Measurements from ENCODE around the gene LGMN.

Gene LGMN

DNA sequence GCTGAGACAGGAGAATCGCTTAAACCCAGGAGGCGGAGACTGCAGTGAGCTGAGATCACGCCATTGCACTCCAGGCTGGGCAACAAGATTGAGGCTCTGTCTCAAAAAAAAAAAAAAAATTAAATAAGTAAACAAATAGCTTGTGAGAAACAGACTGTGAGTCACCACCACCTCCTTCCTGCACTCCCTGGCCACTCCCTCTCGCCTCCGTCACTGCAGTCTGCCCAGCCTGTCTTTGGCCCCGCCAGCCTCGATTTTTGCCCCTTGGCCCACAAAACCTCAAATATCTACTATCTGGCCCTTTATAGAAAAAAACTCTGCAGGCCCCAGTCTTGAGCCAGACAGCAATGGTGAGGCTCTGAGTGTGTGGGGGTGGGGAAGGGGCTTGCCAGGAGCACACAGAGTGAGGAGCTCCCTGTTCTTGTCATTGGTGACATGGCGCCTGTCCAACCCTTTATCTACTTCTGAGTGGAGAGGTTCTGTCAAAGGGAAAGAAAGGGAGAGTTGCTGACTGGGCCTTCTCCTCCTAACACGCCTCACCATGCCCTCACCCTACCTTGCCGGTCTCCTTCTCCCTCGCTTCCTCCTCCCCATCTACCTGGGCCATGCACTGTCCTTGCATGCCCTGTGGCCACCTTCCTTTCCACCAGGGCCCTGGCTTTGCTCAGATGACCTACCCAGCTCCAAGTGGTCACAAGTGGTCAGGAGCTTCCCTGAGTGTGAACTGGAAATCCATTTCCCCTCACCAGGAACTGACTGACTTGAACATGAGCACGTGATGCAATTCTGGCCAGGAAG lies 22.1 kb downstream of the LGMN start:
- DNase-seq (ENCODE audit: low spot score) = peak; percentile 57

- no peak for DNase-seq (ENCODE audit: low spot score)
These were observed 23.7 kb downstream of the LGMN start for GRCh38 chr14:92724516-92725340.

- DNase-seq (ENCODE audit: low spot score) = no peak
These were observed 28.5 kb downstream of the LGMN start for GRCh38 chr14:92719890-92720323.

GRCh38 chr14:92719421-92719820 lies 29.0 kb downstream of the LGMN start:
- no peak for DNase-seq (ENCODE audit: low spot score)

- no peak for DNase-seq (ENCODE audit: low spot score)
These were observed 29.8 kb downstream of the LGMN start for GRCh38 chr14:92718664-92719063.

- peak; percentile 37 for DNase-seq (ENCODE audit: low spot score)
These were observed 30.8 kb downstream of the LGMN start for GRCh38 chr14:92717571-92718042.

GRCh38 chr14:92716131-92716530 lies 32.3 kb downstream of the LGMN start:
- no peak for DNase-seq (ENCODE audit: low spot score)

DNA sequence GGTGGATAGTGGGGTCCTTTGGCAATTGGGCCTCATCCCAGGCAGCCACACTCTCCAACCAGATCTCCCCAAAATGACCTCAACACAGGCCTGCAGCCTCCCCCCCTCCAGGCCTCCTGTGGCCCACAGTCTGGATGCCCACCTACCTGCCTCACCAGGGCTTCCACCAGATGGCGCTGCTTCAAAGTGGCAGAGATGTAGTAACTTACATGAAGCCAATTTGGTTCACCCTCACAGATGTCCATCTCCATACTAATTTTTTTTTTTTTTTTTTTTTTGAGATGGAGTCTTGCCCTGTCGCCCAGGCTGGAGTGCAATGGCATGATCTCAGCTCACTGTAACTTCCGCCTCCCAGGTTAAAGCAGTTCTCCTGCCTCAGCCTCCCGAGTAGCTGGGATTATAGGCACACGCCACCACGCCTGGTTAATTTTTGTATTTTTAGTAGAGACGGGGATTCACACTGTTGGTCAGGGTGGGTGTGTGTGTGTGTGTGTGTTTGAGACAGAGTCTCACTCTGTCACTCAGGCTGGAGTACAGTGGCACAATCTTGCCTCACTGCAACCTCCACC lies 33.6 kb downstream of the LGMN start:
- DNase-seq (ENCODE audit: low spot score) = peak; percentile 83

DNA sequence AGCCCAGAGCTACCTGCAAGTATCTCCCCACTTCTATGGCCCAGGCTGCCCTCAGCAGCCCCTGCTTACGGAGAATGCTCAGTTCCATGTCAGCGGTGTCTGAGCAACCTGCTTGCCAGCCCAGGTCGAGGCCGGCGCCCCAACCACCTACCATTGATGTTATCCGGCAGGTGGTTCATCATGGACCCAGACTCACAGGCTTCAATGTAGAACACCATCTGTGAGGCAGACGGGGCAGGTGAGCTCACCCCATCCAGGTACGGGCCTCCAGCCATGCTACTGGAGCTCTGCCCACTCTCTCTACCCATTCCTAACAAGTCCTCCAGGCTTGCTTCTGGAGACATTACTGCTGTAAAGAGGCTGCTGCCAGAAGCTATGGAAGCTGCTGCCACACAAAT lies 35.8 kb downstream of the LGMN start:
- no peak for DNase-seq (ENCODE audit: low spot score)

DNA sequence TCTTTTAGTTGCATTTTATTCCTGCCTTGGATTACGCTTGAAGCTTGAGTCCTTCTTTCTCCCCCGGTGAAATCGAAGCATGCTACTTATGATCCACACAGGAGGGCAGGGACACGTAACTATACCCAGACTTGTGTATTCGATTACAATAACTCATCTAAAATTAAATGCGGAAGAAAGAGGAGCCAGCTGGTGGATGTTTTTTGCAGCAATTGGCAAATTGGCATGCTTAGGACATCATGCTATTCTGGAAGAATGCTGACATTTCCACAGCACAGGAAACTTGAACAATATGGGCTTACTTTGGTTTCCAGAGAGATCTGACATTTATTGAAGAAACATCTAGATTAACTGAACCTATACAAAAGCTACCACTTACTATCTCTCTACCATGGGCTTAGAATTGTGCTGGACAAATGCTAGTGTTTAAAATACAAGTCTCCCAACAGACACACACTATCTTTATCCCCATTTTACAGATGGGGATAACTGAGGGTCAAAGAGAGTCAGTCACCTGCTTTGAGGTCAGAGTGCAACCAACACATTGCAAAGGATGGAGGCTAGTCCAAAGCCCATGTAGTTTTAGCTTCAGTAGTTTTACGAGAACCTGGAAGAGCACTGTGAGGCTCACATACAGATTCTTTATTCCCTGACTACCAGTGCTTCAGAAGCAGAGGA lies 36.3 kb downstream of the LGMN start:
- DNase-seq (ENCODE audit: low spot score) = no peak

DNA sequence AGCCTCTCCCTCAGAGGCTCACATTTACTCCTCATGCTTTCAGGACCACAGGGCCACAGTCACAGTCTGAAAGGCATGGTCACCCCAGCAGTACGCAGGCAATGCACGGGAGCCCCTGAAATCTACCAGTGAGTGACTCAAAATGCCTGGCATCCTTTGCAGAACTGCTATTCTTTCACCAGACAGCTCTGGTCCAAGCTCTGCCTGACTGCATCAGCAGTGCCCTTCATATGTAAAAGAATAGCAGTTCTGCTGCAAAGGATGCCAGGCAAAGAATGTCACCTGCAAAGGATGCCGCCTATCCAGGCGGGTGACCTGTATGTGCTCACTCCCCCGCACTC lies 38.5 kb downstream of the LGMN start:
- no peak for DNase-seq (ENCODE audit: low spot score)

- no peak for DNase-seq (ENCODE audit: low spot score)
These were observed 39.0 kb downstream of the LGMN start for GRCh38 chr14:92709340-92710000.

DNA sequence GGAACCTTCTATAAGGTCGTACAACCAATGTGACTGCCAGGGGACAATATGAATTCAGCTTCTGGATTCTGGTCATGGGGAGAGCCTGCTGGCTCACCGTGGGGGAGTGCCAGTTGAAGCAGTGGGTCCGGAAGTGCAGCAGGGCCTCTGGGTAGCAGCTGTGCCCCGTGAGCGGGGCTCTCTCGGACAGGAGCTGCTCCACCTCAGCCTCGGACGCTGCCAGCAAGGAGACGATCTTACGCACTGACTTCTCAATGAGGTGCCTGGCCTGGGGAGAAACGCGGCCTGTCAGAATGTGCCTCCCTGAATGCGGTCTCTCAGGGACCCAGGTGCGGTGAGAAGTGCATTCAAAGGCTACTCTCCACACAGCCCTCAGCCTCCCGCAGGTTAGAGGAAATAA lies 42.0 kb downstream of the LGMN start:
- no peak for DNase-seq (ENCODE audit: low spot score)

DNA sequence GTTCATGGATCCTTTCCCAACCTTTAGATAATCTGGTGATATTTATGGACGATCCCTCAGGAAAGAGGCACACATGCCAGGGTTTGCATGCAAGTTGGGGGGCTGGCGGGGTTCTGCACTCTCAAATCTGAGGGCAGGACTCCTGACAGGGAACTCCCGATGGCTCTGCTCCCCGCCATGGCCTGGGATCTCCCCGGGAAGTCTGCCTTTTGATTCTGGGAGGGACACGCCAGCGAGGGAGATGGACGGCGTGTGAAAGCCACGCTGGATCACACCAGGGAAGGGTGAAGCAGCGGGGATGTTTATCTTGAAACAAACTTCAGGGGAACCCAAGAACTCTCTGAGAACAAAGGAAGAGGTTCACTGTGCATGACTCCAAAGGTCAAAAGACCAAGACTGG lies 43.6 kb downstream of the LGMN start:
- no peak for DNase-seq (ENCODE audit: low spot score)

GRCh38 chr14:92704036-92704804 lies 44.2 kb downstream of the LGMN start:
- DNase-seq (ENCODE audit: low spot score) = no peak

GRCh38 chr14:92703516-92703915 lies 44.9 kb downstream of the LGMN start:
- no peak for DNase-seq (ENCODE audit: low spot score)

DNA sequence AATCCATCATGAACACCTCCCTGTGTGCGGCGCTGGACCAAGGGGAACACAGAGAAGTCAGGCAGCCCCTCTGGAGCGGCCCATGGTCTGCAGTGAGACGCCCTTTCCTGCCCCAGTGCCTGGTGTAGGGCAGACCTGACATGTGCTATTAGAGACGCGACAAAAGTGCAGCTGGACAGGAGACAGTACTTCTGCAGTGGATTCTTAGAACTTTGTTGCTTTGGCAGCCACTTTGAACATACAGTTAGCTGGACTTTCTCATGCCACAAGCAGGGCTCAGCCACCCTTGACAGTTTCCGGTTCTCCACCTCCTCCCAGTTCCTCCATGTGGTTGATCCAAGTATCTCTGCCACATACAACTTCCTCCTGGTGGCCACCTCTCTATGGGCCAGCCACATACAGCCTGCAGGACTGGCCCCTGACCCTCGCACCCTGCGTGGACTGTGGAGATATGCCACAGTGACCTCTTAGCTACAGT lies 45.9 kb downstream of the LGMN start:
- no peak for DNase-seq (ENCODE audit: low spot score)

DNA sequence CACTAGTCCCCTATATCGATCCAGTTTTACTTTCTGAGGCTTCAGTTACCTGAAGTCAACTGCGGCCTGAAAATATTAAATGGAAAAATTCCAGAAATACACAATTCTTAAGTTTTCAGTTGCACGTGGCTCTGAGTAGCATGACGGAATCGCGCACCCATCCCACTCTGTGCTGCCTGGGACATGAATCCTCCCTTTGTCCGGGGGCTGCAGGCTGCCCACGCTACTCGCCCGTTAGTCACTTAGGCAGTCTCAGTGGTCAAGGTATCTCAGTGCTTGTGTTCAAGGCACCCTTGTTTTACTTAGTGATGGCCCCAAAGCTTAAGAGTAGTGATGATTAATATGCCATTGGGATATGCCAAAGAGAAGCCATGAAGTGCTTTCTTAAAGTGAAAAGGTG lies 46.6 kb downstream of the LGMN start:
- DNase-seq (ENCODE audit: low spot score) = no peak

GRCh38 chr14:92698393-92698792 lies 50.0 kb downstream of the LGMN start:
- no peak for DNase-seq (ENCODE audit: low spot score)

GRCh38 chr14:92696366-92696765 lies 52.1 kb downstream of the LGMN start:
- DNase-seq (ENCODE audit: low spot score) = no peak

GRCh38 chr14:92695562-92695961 lies 52.9 kb downstream of the LGMN start:
- no peak for DNase-seq (ENCODE audit: low spot score)

Measured in activated CD4-positive, alpha-beta T cell treated with anti-CD3 and anti-CD28 coated beads, Interleukin-2, Interleukin-4, amounts not matched to agents 100 ng/mL and 50 ng/mL, durations not matched to agents 16 hours and 8 hours (primary cell).